Astrocyte (in vitro differentiated cells and primary cell): ENCODE measurements around the gene ZNF584.

Source experiments
- CTCF ChIP-seq: IDR thresholded peaks from 2 replicates; pipeline ENCODE4 v1.5.1; 2011; ENCODE audit warnings: low read depth, mild to moderate bottlenecking, inconsistent platforms, low read length, moderate library complexity; ENCODE audit not compliant: insufficient read depth
- EZH2 ChIP-seq: IDR thresholded peaks from 2 replicates; pipeline ENCODE4 v1.6.1; 2012; ENCODE audit warnings: mild to moderate bottlenecking, low read length, inconsistent platforms; ENCODE audit not compliant: insufficient read depth

GRCh38 chr19:58392945-58393724 lies 15.3 kb upstream of the ZNF584 start:
- TF ChIP-seq CTCF: no peak
- no peak for TF ChIP-seq EZH2
